Stimulated activated CD8-positive, alpha-beta memory T cell treated with anti-CD3 and anti-CD28 coated beads, Interleukin-7, amount 100 ng/mL, for 4 hours (primary cell): Measurements from ENCODE around the gene MCAT.
"Not testable (repeated sequence)": the region's sequence is repeated elsewhere in the genome, so short reads cannot be mapped to it uniquely, and the experiment has no call there.

Experiments
- DNase-seq, 2 donors: peaks; one replicate each; pipeline ENCODE4 v3.0.0-alpha.2; 2020; ENCODE audit warnings: low read depth in 2 of 2

The MCAT gene

DNA sequence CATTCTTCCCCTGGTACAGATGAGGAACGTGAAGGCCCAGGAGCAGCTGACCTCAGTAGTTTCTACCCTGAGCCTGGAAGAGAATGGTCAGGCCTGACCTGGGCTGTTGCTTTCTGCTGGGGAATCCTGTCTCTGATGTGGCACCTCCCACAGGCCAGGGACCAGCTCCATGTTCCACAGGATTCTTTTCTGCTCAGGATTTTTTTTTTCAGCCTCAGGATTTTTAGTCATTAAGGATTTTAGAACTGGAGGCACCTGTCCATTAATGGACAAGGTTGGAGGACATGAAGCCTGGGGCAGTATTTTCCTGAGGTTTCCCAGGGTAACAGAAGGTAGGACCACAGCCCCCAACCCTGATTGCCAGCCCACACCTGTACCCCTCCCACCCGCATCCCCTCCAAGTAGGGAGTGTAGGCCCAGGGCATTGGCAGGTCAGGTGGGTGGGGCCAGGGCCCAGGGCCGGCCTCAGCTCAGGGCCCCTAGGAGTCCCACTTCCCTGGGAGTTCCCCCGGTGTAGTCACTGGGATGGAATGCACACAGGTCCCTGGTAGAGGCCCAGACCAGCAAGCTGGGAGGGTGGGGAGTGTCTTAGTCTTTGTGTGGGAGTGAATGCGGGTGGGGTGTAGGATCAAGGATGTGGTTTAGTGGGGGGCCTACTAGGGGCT is 16.6 kb downstream of the MCAT start:
- no peak for DNase-seq

DNA sequence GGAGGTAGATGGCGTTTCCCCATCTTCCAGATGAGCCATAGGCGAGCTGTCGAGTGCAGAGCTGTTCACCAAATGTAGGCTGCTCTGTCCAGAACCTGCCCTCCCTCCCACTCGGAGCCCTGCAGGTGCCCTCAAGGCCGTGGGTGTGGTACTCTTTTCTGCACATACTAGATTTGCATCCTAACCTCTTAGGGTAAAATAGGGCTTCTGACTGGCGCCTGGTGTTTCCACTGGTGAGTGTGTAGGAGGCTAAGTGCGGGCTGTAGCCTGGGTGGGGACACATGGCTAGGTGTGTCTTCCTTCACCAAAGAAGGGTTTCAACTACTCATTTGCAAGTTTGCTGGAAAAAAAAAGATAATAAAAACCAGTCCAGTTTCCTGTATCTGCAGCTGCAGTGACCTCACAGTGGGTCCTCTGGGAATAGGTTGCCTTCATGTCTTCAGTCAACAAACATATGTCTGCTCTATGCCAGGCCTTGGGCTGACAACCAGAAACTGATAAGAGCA is 24.2 kb downstream of the MCAT start:
- DNase-seq = no peak

DNA sequence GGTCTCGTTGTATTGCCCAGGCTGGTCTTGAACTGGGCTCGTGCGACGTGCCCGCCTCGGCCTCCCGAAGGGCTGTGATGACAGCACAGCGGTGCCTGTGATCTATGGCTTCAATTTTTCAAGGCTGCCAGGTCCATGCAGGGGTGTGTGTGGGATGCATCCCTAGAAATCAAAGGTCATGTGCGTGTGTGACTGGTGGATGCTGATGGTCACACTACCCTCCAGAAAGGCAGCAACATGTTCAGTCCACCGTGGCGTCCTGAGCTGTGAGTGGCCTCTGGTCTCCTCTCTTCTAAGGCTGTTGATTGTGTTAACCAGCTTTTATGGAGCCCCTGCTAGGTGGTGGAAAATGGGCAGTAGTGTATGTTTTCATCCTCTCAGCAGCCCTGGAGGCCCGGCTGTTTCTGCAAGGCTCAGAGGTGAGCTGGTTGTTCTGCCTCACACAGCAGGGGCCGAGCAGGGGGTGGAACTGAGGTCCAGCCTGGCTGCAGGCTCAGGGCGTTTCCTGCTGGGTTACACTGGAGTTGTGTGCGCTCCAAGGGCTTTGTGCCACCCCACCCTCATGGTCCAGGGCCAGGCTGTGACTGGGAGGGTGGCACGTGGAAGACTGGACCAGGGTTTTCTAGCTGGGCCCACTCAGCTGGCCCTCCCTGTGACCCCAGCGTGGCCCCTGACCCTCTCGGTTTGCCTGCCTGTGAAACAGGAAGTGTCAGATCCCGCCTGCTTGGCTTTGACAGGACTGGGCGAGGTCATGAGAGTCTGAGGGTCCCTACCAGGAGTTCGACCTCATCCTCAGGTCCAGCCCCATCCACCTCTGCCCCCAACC is 25.0 kb downstream of the MCAT start:
- no peak for DNase-seq

DNA sequence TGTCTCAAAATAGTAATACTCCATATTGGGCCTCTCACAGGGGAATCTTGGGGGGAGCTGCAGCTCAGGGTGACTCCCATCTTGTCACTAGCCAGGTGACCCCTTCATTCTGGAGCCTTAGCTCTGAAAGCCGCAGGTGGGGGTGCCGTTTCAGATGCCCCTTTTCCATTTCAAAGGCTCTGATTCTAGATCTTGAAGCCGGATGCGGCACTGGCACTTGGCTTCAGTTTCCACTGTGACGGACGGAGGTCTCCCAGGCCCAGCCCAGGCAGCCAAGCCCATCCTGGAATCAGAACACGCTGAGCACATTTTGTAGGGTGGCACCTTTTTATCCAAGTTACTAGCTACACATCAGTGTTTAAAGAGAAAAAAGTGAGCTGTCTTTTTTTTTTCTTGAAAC is 26.3 kb downstream of the MCAT start:
- DNase-seq = no peak

DNA sequence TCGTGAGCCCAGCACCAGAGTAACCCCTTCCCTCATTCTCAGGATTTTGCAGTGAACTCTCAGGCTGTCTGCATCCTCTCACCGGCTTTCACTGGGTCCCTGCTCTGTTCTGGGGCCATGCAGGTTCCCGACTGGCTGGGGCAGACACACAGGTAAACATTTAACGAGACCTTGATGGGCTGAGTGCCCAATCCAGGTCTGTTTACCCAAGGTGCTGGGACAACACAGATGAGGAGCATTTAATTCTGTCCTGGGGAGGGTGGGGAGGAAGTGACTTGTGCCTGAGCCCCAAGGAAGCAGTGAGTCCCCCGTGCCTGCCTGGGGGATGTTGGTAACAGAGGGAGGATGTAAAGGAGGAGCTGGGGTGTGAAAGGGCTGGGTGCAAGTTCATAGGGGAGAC is 28.2 kb downstream of the MCAT start:
- DNase-seq = no peak

DNA sequence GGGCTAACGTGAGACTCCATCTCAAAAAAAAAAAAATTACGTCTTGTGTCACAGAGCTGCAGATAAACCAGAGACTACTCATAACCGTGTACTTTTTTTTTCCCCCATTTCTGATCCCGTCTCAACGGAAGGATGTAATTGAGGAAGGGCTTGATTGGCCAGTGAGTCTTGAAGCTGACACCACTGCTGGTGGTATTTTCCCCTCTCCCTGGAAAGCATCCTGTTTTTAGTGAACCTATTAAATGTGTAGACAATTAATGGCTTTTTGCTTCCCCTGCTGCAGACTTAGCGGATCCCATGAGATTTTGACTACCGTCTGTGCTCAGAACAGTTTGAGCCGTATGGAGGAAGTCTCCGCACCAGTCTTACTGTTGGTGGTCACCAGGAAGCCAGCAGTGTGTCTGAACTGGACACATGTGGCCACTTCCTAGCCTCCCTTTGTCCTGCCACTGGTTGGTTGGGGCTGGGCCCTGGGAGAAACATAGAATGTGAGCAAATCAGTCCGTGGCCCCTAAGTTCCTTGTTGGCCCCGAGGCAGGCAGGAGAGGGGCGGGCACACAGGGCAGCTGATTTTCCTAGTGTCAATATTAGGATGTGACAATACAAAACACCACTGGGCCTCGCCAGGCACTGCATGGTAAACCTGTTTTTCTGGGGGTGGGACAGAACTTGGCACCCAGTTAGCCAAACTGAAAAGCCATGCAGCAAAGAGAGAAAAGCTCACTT is 29.5 kb downstream of the MCAT start:
- no peak for DNase-seq

DNA sequence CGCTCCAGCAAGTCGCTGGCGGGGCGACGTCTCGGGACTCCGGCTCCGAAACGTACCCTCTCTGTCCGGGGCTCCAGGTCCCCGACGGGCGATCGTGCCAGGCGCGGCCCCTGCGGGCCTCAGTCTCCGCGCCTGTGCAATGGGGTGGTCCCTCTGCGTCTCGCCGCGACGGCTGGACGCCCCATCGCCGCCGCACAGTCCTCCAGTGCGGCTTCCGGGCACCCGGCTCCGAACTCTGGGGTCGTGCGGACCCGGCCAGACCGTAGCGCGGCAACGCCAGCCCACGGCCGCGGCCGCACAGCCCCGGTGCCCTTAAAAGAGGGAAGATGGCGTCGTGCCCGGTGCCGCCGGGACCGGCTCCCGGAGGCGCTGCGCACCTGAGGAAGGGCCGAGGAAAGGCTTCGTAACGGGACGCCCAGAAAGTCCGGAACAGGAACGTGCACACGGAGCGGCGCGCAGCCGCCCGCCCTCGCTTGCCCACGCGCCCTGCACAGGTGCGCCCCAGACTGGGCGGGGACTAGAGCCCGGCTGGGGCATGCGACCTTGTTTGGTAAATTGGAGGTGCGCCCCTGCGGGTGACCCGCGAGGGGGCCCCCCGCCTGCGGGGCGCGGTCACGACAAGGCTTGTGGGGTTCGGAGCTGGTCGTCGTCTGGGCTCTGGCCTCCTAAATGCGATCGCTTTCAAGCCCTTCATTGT is 32.1 kb downstream of the MCAT start:
- DNase-seq = peak in 1 of 2 donors; percentile 42

DNA sequence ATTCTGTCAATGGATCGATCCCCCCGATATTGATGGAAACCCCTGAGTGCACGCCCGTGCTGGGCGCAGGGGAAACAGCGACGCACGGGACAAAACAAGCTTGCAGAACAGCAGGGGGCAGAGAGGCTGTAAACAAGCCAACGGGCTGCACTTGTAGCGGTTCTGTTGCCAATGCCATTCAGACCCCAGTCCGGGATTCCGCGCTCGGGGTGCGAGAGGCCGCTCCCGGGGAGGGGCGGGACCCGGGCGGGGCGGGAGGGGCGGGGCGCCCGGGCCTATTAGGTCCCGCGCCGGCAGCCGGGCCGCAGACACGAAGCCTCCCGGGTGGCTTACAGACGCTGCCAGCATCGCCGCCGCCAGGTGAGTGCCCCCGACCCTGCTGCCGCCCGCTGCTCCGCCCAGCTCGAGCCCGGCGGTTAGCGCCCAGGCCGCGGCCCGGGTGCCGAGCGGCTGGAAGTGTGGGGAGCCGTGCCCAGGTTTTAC is 32.7 kb downstream of the MCAT start, which contains the start of gene BIK:
Gene BIK, plus strand, starts transcription at position 307 of the 483 bp plus-strand sequence. CDS start 13,273 bp downstream, outside the sequence.
- peak in 1 of 2 donors; percentile 30 for DNase-seq

DNA sequence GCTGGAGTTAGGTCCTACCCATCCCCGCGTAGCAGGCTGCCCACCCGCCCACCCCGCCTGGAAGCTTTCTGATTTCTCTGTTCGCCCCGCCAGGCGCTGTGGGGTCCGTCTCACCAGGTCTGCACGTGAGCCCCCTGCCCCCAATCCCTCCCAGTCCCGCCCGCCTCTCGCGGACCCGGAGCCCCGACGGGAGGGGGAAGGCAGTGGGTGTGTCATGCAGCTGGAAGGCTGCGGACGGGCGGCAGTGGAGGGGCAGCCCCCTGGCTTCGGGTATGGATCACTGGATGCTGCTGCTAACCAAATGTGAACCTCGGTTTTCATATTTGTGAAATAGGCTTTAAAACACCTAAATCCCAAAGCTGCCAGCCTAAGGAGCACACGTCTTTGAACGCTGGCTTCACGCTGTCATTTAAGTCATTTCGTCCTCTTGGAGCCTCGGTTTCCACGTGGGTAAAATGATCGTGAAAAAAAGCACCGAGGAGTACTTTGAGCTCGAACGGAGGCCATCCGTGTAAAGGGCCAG is 33.2 kb downstream of the MCAT start:
- no peak for DNase-seq

DNA sequence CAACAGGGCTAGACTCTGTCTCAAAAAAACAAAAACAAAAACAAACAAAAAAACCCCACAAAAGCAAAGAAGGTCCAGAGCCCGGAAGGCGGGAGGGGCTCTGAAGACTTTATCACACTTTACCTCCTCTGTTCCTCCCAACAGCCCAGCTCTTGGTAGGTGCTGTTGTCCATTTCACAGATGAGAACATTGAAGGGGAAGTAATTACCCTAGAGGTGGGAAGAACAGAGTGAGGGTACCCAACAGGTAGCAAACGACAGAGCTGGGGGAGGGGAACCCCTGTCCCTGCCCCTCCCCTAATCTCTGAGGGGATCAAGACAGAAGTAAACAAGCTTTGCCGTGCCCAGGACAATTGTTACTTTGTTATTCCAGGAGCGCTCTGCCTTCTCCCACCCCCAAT is 33.7 kb downstream of the MCAT start:
- DNase-seq = no peak

DNA sequence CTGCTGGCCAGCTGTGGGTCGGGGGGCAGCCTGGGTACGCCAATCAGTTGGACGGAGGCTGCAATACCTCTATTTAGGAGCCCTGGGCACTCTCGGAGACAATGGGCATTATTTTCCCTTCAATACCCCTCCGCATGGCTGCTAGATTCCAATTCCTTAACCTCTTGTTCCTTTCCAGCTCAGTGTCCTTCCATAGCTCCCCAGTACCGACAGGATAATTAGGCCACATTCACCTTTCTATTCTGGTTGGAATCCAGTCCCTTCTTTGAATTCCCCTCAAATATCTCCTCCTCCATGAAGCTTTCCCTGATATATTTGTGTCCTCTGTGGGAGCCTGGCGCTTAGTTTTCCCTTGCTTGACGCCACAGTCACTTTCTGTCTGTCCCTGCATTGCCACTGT is 36.9 kb downstream of the MCAT start:
- no peak for DNase-seq

DNA sequence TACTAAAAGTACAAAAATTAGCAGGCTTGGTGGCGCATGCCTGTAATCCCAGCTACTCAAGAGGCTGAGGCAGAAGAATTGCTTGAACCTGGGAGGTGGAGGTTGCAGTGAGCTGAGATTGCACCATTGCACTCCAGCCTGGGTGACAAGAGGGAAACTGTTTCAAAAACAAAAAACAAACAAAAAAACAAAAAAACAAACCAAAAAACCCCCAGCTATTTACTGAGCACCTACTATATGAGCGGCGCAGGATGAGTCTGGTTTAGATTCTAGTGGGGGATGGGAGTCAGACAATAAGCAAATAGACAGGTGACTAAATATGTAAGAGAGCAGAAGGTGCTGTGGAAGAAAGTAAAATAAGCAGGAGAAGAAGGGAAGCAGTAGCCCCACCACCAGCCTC is 38.2 kb downstream of the MCAT start:
- DNase-seq = not testable (repeated sequence)

DNA sequence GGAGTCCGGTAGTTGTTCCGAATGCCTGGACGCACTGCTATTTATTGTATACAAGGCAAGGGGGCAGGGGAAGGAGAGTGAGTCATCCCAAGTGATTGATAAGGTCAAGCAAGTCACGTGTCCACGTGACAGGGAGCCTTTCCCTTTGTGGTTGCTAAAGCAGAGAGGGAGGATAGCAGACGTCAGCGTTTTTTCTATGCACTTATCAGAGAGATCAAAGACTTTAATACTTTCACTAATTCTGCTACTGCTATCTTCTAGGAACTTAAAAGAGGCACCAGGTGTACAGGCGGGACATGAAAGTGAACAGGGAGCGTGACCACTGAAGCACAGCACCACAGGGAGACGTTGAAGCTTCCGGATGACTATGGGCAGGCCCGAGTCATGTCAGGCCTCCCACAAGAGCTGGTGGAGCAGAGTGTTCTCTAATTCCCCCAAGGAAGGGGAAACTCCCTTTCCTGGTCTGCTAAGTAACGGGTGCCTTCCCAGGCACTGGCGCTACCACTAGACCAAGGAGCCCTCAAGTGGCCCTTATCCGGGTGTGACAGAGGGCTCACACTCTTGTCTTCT is 39.1 kb downstream of the MCAT start:
- DNase-seq = not testable (repeated sequence)

DNA sequence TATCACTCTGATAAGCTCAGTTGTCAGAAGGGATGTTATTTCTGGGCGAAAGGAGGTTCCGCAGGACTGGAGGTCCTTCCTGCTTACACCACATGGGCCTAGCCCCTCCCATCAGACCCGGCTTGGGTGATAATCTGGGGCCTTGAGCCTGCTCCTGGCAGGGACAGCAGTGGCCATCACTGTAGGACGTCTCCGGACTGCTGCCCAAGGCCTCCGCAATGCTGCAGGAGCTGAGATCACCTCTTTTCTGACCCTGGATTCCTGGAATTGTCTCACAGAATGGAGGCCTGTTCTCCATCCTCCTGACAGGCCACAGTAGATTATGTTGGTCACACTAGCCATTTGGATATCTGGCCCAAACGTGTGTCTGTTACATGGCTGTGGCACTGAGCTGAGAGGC is 41.9 kb downstream of the MCAT start:
- DNase-seq = no peak

DNA sequence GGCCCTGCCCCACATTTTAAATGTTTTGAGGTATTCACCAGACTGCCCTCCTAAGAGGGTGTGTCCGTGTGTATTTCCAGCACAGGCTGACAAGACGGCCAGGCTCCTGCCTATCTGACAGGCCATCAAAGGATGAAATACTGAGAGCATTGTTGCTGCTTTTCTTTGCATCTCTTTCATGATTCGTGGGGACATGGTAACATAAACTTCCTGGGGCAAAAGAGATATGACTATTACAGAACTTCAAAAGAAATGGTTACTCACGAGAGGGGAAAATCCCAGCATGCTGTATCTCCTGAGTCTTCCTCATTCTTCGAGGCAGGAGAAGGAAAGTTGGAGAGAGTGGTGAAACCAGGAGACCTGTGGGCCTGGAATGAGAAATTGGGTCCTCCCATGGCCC is 43.0 kb downstream of the MCAT start:
- no peak for DNase-seq

DNA sequence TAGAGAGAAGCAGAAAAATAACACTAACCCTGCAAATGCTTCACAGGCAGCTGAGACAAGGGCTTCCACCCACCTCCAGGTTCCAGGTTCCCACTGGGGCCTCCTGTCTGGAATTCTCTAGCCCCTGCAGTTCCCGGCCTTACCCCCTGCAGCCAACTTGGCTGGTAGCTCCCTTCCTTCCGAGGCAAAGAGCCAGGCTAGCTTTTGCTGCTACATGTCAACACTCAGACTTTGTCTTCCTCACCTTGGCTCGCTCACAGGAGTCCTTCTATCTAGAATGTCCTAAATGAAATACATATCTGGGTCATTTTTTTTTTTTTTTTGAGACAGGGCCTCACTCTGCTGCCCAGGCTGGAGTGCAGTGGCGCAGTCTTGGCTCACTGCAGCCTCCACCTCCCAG is 44.1 kb downstream of the MCAT start:
- no peak for DNase-seq

DNA sequence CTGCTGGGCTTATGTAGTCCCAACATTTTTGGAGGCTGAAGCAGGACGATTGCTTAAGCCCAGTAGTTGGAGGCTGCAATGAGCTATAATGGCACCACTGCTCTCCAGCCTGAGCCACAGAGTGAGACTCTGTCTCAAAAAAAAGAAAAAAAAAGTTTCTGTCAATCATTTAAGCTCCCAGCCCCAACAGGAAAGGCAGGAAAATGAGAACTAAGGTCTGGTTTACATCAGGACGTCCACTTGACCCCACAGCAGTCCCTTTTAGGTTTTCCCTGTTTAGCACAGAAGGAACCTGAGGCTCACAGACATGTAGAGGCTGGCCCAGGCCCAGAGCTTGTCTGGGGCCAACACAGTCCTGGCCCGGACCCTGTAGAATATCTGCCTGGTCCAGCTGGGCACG is 44.8 kb downstream of the MCAT start:
- DNase-seq = no peak

DNA sequence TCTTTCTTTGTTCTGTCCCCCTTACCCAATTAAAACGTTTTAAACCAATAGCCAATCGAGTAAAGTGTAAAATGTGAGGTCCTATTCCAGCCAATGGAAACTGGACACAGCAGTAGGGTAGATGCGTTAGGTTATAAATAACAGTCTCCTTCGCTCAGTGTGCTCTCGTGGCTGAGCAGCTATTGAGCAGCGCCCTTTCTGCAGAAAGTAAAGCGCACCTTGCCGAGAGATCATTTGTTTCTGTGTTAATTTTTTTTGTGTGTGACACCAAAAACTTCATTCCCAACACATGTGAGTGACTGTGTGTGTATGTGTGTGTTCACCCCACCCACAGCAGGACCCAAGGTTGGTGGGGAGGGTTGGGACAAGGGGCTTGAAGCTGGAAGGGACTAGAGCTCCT is 46.8 kb downstream of the MCAT start:
- no peak for DNase-seq

DNA sequence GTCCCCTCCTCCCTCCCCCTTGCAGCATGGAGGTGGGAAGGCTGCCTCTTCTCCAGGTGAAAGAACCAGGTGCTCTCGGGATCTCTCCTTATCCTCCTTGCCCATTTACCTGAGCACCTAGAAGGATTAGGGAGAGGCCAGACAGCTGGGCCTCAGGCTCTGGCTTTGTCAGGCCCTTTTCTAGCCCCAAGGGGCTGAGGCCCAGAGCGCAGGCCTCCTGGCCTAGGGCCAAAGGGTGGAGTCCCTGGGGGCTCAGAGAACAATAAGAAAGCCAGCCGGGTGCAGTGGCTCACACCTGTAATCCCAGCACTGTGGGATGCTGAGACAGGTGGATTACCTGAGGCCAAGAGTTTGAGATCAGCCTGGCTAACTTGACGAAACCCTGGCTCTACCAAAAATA is 48.6 kb downstream of the MCAT start:
- DNase-seq = no peak

DNA sequence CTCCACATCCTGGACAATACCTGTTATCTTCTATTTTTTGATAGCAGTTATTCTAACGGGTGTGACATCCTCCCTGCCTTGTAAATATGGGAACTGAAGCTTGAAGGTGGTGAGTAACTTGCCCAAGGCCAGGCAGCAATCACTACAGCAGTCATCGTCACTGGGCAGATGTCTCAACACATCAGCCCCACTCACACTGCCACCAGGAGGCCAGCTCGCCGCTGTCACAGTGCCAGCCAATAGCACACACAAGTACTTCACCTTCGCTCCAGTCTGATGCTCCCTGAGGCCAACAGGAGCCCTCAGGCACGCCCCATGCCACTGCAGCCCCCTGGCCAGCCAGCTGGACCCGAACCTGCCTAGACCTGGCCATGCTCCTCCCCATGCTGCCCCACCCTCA is 49.1 kb downstream of the MCAT start:
- no peak for DNase-seq

DNA sequence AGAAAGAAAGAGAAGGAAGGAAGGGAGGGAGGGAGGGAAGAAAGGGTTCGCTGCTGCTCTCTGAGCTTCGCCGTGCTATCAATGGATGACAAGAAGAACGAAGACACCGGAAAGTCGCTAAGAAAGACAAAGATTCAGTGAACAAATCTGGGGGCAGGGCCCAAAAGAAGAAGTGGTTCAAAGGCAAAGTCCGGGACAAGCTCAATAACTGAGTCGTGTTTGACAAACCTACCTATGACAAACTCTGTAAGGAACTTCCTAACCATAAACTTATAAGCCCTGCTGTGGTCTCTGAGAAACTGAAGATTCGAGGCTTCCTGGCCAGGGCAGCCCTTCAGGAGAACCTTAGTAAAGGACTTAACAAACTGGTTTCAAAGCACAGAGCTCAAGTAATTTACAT is 51.1 kb downstream of the MCAT start:
- DNase-seq = no peak
